ENCODE data around the gene IMMP1L.

DNA sequence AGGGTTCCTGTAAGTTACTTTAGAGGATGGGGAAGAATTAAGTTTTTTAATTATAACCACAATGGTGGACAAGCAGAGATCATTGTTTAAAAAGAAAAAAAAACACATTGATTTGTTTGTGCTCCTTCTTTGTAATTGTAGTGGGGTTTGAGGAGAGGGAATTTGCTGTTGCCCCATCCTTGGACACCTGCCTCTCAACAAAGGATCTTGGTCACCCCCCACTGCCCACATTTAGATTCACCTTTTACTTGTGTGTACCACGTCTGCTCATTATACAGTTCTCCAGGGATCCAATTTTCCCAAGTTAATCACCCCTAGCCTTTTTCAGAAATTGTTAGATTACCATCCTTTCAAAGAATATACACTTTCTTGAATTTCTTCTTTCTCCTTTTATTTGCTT is 86.7 kb downstream of the IMMP1L start:
- TF ChIP-seq, protein P1, sequence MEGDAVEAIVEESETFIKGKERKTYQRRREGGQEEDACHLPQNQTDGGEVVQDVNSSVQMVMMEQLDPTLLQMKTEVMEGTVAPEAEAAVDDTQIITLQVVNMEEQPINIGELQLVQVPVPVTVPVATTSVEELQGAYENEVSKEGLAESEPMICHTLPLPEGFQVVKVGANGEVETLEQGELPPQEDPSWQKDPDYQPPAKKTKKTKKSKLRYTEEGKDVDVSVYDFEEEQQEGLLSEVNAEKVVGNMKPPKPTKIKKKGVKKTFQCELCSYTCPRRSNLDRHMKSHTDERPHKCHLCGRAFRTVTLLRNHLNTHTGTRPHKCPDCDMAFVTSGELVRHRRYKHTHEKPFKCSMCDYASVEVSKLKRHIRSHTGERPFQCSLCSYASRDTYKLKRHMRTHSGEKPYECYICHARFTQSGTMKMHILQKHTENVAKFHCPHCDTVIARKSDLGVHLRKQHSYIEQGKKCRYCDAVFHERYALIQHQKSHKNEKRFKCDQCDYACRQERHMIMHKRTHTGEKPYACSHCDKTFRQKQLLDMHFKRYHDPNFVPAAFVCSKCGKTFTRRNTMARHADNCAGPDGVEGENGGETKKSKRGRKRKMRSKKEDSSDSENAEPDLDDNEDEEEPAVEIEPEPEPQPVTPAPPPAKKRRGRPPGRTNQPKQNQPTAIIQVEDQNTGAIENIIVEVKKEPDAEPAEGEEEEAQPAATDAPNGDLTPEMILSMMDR (IDR thresholded peaks at IDR 0.05; ENCODE audit: low read length), result no peak
- TF ChIP-seq EZH2 (optimal IDR thresholded peaks at IDR 0.05; ENCODE audit: low read depth, low read length), result no peak
